Testis (tissue), 2 donors: ENCODE measurements around the gene RSPO4.

Experiments used
- POLR2A ChIP-seq: fragments of 450-650 bp; IDR thresholded peaks from one replicate; pipeline ENCODE4 v1.6.1; 2017; ENCODE audit warnings: antibody characterized with exemption, mild to moderate bottlenecking, moderate library complexity
- TF ChIP-seq, protein P1 (sequence below), 3 experiments: fragments of 450-650 bp in 2 of 3; fragments of 200-600 bp in 1 of 3; sonication (generic) in 1 of 3; IDR thresholded peaks; one replicate each; pipeline ENCODE4 v1.5.1; 2016 to 2019; ENCODE audit warnings: antibody characterized with exemption in 3 of 3, mild to moderate bottlenecking in 2 of 3, moderate library complexity in 1 of 3

- TF ChIP-seq, protein P1, sequence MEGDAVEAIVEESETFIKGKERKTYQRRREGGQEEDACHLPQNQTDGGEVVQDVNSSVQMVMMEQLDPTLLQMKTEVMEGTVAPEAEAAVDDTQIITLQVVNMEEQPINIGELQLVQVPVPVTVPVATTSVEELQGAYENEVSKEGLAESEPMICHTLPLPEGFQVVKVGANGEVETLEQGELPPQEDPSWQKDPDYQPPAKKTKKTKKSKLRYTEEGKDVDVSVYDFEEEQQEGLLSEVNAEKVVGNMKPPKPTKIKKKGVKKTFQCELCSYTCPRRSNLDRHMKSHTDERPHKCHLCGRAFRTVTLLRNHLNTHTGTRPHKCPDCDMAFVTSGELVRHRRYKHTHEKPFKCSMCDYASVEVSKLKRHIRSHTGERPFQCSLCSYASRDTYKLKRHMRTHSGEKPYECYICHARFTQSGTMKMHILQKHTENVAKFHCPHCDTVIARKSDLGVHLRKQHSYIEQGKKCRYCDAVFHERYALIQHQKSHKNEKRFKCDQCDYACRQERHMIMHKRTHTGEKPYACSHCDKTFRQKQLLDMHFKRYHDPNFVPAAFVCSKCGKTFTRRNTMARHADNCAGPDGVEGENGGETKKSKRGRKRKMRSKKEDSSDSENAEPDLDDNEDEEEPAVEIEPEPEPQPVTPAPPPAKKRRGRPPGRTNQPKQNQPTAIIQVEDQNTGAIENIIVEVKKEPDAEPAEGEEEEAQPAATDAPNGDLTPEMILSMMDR (IDR thresholded peaks at IDR 0.05): no peak
- TF ChIP-seq POLR2A: no peak
These were observed 36.2 kb downstream of the RSPO4 start for GRCh38 chr20:965956-966355.
